Measurements from ENCODE around the gene GSE1.

GRCh38 chr16:85621698-85622428, 8.7 kb downstream of the GSE1 start:
- TF ChIP-seq MYC (IDR thresholded peaks at IDR 0.05; ENCODE audit: low read depth, low read length) = no peak
- TF ChIP-seq CTCF (IDR thresholded peaks at IDR 0.05; ENCODE audit: low read depth, low read length) = no peak

Data from NB4 (cell line).